GM19023 (cell line): ENCODE measurements around the gene PPAT.

Experiments
- ATAC-seq: cut with Tn5 transposase; IDR thresholded peaks from one replicate; pipeline ENCODE4 v1.9.1; 2021; ENCODE audit warnings: mild to moderate bottlenecking, moderate library complexity; ENCODE audit not compliant: unreplicated experiment

PPAT gene

GRCh38 chr4:56434599-56435139 is 746 bp downstream of the PPAT start:
- peak; percentile 17 for ATAC-seq

GRCh38 chr4:56433280-56433679 is 2.1 kb downstream of the PPAT start:
- ATAC-seq: no peak

- no peak for ATAC-seq
Observed at GRCh38 chr4:56430203-56430602, 5.2 kb downstream of the PPAT start.

- ATAC-seq: no peak
Observed at GRCh38 chr4:56427179-56427578, 8.2 kb downstream of the PPAT start.

GRCh38 chr4:56426273-56426672 is 9.1 kb downstream of the PPAT start:
- ATAC-seq: peak; percentile 91

- ATAC-seq: no peak
Observed at GRCh38 chr4:56425518-56425917, 9.9 kb downstream of the PPAT start.

GRCh38 chr4:56424697-56425514 is 10.5 kb downstream of the PPAT start:
- no peak for ATAC-seq

GRCh38 chr4:56424176-56424575 is 11.2 kb downstream of the PPAT start:
- ATAC-seq: no peak

- ATAC-seq: no peak
Observed at GRCh38 chr4:56417396-56417795, 18.0 kb downstream of the PPAT start.

GRCh38 chr4:56416349-56416748 is 19.1 kb downstream of the PPAT start:
- ATAC-seq: no peak

GRCh38 chr4:56414135-56414670 is 21.2 kb downstream of the PPAT start:
- no peak for ATAC-seq

- ATAC-seq: no peak
Observed at GRCh38 chr4:56410247-56411062, 25.0 kb downstream of the PPAT start.

GRCh38 chr4:56409511-56410090 is 25.8 kb downstream of the PPAT start:
- ATAC-seq: no peak

- ATAC-seq: no peak
Observed at GRCh38 chr4:56408978-56409377, 26.4 kb downstream of the PPAT start.

- no peak for ATAC-seq
Observed at GRCh38 chr4:56406151-56406550, 29.3 kb downstream of the PPAT start.

GRCh38 chr4:56405016-56405415 is 30.4 kb downstream of the PPAT start:
- no peak for ATAC-seq

- no peak for ATAC-seq
Observed at GRCh38 chr4:56400560-56400959, 34.9 kb downstream of the PPAT start.

- no peak for ATAC-seq
Observed at GRCh38 chr4:56391270-56391669, 44.1 kb downstream of the PPAT start.

- ATAC-seq: no peak
Observed at GRCh38 chr4:56389558-56389957, 45.9 kb downstream of the PPAT start.

GRCh38 chr4:56388306-56388705 is 47.1 kb downstream of the PPAT start:
- no peak for ATAC-seq
